ENCODE measurements around the gene TBC1D8B. TPM values are rescaled to one million over a fixed set of nuclear protein-coding genes. Genes with fewer than 3 reads are reported as not detected.
A peak's percentile ranks its signal among the peaks of the same experiment; 100 is the strongest.

TBC1D8B gene
- total RNA-seq, 4 donors from 2014 or later, result 0.55 to 4.8 (median 0.86) TPM

DNA sequence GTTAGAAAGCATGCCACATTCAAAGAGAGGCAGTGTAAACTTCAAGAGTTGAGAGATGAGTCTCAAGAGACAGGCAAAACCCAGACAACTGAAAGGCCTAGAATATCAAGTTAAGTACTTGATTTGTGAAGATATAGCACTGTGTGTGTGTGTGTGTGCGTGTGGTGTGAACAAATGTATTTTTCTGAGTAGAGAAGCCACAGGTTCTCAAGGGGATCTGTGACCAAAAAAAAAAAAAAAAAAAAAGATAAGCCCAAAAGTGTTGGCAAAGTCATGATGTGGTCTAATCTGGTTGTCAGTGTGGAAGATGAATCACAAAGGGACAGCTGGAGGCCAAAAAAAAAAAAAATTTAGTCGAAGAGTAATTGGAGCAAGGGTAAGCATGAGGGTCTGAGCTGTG lies 96.8 kb downstream of the TBC1D8B start:
- Histone ChIP-seq H3K4me1 (peaks cover under 1 to 16% of the 10 kb centered on the region in 2 donors), H3K4me3 (no peak overlapping the region), H3K27me3 (no peaks in the 10 kb centered on the region), H3K36me3 (no peaks in the 10 kb centered on the region), H3K9me3 (no peaks in the 10 kb centered on the region), H3K27ac (no peak overlapping the region)
- TF ChIP-seq POLR2A (IDR thresholded peaks at IDR 0.05), result no peak
- TF ChIP-seq, protein P1, sequence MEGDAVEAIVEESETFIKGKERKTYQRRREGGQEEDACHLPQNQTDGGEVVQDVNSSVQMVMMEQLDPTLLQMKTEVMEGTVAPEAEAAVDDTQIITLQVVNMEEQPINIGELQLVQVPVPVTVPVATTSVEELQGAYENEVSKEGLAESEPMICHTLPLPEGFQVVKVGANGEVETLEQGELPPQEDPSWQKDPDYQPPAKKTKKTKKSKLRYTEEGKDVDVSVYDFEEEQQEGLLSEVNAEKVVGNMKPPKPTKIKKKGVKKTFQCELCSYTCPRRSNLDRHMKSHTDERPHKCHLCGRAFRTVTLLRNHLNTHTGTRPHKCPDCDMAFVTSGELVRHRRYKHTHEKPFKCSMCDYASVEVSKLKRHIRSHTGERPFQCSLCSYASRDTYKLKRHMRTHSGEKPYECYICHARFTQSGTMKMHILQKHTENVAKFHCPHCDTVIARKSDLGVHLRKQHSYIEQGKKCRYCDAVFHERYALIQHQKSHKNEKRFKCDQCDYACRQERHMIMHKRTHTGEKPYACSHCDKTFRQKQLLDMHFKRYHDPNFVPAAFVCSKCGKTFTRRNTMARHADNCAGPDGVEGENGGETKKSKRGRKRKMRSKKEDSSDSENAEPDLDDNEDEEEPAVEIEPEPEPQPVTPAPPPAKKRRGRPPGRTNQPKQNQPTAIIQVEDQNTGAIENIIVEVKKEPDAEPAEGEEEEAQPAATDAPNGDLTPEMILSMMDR (IDR thresholded peaks at IDR 0.05 in 4 of 5, conservative IDR thresholded peaks at IDR 0.05 in 1 of 5), result no peak
- in situ Hi-C loops (cut with MboI; ENCODE audit: low sequenced_read_pairs in 4 of 4), result loop anchor here in 1 of 4 donors (10.0 kb wide), 1 partner anchor 56 kb away; no protein-coding TSS in a partner anchor
- intact Hi-C loops (cut with DNase I; ENCODE audit: low total_unique reads), result loop anchor here (5.0 kb wide), 1 partner anchor 33 kb away; no protein-coding TSS in a partner anchor
- ATAC-seq (no peak), DNase-seq (no peak)

DNA sequence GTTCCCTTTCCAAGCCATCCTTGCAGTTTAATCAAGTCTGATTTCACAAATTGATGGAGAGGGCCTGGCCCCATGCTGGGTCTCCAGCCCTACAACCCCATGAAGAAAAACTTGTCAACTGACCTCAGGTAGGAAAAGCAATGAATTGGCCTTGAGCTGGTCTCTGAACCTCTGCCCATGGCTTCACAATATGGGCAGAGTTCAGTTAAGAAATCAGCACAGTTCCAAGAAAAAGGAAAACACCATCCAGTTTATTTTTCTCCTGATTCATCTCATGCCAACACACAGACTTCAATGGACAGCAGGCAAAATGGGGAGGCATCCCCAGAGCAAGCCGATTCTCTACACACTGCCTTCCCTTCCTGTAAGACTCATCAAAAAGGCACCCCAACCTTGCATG lies 97.4 kb downstream of the TBC1D8B start:
- intact Hi-C loops (cut with DNase I; ENCODE audit: low total_unique reads), result loop anchor here (5.0 kb wide), 1 partner anchor 32 kb away; no protein-coding TSS in a partner anchor
- Histone ChIP-seq H3K27ac (no peak overlapping the region), H3K4me1 (peaks cover 7 to 21% of the 10 kb centered on the region in 2 donors), H3K36me3 (no peaks in the 10 kb centered on the region), H3K9me3 (no peaks in the 10 kb centered on the region), H3K4me3 (no peak overlapping the region), H3K27me3 (no peaks in the 10 kb centered on the region)
- ATAC-seq, result no peak
- no peak for DNase-seq
- TF ChIP-seq, protein P1 (IDR thresholded peaks at IDR 0.05 in 4 of 5, conservative IDR thresholded peaks at IDR 0.05 in 1 of 5), result no peak
- TF ChIP-seq POLR2A (IDR thresholded peaks at IDR 0.05), result no peak
- in situ Hi-C loops (cut with MboI; ENCODE audit: low sequenced_read_pairs in 4 of 4), result loop anchor here in 1 of 4 donors (10.0 kb wide), 1 partner anchor 55 kb away; no protein-coding TSS in a partner anchor

DNA sequence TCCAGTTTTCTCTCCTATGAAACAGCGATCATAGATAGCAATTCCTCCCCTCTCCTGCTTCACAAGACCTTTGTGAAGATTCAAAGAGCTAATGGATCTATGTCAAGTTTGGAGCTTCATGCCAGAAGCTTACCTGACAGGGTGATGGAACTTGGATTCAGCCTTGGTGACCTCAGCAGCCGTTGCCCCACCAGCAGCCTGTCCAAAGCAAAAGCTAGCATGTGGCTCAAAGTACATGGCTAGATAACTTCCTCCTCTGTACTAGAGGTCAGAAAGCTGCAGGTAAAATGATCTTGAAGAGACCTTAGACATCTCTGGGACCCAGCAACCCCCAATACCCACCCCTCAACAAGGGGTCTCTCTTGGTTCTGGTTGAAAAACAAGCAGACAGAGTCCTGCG lies 98.9 kb downstream of the TBC1D8B start:
- H3K27ac ChIP-seq, result no peak overlapping the region
- H3K4me1 ChIP-seq, result peaks cover 13 to 30% of the 10 kb centered on the region in 2 donors
- TF ChIP-seq POLR2A (IDR thresholded peaks at IDR 0.05), result no peak
- TF ChIP-seq, protein P1 (IDR thresholded peaks at IDR 0.05 in 4 of 5, conservative IDR thresholded peaks at IDR 0.05 in 1 of 5), result no peak
- in situ Hi-C loops (cut with MboI; ENCODE audit: low sequenced_read_pairs in 4 of 4), result no loop called here
- H3K4me3 ChIP-seq, result no peak overlapping the region
- H3K9me3 ChIP-seq, result no peaks in the 10 kb centered on the region
- intact Hi-C loops (cut with DNase I; ENCODE audit: low total_unique reads), result no loop called here
- no peaks in the 10 kb centered on the region for H3K27me3 ChIP-seq
- ATAC-seq (no peak), DNase-seq (no peak)
- H3K36me3 ChIP-seq, result no peaks in the 10 kb centered on the region

DNA sequence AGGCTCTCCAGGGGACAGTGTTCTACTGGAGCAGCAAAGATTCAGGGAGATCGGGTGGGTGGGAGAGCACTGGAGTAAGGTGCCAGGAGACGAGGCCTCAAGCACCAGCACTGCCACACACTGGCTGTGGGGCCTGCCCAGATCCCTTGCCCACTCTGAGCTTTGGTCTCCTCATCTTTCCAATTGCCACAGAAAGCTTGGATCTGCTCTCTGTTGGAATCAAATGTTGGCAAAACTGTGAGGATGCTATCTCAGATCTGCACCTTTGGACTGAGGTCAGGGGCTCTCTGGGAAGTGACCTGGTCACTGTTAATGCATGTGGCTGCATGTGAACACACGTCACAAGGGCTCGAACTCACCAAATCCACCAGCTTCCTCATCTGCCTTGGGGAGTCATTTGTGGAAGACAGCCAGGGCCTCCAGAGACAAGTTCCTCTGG lies 99.3 kb downstream of the TBC1D8B start:
- Histone ChIP-seq H3K9me3 (no peaks in the 10 kb centered on the region), H3K4me1 (peaks cover 13 to 30% of the 10 kb centered on the region in 2 donors), H3K27ac (no peak overlapping the region), H3K4me3 (no peak overlapping the region), H3K27me3 (no peaks in the 10 kb centered on the region), H3K36me3 (no peaks in the 10 kb centered on the region)
- intact Hi-C loops (cut with DNase I; ENCODE audit: low total_unique reads) (no loop called here), in situ Hi-C loops (cut with MboI; ENCODE audit: low sequenced_read_pairs in 4 of 4) (no loop called here)
- DNase-seq, result no peak
- TF ChIP-seq, protein P1 (IDR thresholded peaks at IDR 0.05 in 4 of 5, conservative IDR thresholded peaks at IDR 0.05 in 1 of 5), result no peak
- no peak for TF ChIP-seq POLR2A (IDR thresholded peaks at IDR 0.05)
- no peak for ATAC-seq

DNA sequence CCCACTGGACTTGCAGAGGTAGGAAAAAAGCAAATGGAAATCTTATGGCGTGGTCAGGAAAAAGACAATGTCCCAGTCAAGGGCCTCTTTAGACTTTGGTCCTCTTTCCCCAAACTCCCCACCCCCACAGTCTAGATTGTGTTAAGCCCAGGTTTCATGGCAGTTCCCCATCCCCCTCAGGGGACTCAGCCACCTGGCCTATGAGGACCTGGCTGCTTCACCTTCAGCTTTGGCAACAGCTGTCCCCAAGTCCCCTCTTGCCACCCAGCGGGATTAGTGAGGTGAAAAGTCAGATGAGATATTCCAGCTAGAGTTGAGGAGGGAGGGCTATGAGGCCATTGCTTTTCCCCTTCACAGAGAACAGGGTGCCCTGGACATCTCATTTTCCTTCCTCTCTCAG lies 100.2 kb downstream of the TBC1D8B start:
- H3K4me3 ChIP-seq, result no peak overlapping the region

More for the DNA sequence above, 100.2 kb downstream of the TBC1D8B start:
- no peak for ATAC-seq
- no peak for DNase-seq
- intact Hi-C loops (cut with DNase I; ENCODE audit: low total_unique reads), result no loop called here
- Histone ChIP-seq H3K27ac (peak overlapping the region; percentile 68 to 81 (median 78)), H3K27me3 (no peaks in the 10 kb centered on the region), H3K4me1 (peaks cover 13 to 30% of the 10 kb centered on the region in 2 donors), H3K9me3 (no peaks in the 10 kb centered on the region), H3K36me3 (no peaks in the 10 kb centered on the region)
- in situ Hi-C loops (cut with MboI; ENCODE audit: low sequenced_read_pairs in 4 of 4), result no loop called here
- TF ChIP-seq, protein P1 (IDR thresholded peaks at IDR 0.05 in 4 of 5, conservative IDR thresholded peaks at IDR 0.05 in 1 of 5), result no peak
- no peak for TF ChIP-seq POLR2A (IDR thresholded peaks at IDR 0.05)
